Measurements from ENCODE around the gene TNFRSF21.

DNA sequence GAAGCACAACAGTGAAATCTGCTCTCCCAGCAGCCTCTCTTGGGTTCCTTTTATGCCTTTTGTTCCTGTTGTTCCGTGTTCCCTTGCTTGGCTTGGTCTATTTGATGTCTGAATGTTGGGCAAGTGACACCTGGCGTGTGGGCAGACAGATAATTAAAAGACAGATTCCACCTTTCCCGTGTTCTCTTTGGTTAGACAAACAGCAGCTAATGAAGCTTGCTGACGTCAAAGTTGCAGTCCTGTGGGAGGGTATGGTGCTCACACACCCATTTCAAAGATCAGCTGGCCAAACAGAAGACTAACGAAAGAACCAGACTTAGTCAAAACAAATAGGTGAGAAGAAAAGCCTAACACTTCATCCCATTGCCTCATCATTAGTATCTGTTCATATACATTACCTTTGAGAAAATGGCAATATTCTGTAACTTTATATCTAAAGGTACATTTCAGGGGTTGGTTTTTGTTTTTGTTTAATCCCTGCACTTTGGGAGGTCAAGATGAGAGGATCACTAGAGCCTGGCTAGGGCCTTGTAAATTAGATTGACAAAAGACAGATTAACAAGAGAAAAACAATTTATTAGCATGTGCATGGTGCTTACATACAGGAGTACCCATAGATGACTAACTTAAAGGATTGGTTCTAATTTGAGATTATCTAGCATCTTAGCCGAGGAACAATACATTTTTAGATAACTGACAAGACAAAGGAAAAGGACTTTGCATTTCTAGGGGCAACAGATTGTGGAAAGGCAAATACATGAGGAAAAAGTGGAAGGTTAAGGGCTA lies 48.9 kb upstream of the TNFRSF21 start:
- TF ChIP-seq, protein P1, sequence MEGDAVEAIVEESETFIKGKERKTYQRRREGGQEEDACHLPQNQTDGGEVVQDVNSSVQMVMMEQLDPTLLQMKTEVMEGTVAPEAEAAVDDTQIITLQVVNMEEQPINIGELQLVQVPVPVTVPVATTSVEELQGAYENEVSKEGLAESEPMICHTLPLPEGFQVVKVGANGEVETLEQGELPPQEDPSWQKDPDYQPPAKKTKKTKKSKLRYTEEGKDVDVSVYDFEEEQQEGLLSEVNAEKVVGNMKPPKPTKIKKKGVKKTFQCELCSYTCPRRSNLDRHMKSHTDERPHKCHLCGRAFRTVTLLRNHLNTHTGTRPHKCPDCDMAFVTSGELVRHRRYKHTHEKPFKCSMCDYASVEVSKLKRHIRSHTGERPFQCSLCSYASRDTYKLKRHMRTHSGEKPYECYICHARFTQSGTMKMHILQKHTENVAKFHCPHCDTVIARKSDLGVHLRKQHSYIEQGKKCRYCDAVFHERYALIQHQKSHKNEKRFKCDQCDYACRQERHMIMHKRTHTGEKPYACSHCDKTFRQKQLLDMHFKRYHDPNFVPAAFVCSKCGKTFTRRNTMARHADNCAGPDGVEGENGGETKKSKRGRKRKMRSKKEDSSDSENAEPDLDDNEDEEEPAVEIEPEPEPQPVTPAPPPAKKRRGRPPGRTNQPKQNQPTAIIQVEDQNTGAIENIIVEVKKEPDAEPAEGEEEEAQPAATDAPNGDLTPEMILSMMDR (conservative IDR thresholded peaks at IDR 0.05; ENCODE audit: low read depth, low read length): no peak
- TF ChIP-seq EZH2 (IDR thresholded peaks at IDR 0.05; ENCODE audit: low read length, unreplicated experiment): no peak
- no peak for TF ChIP-seq EZH2phosphoT487 (IDR thresholded peaks at IDR 0.05; ENCODE audit: borderline replicate concordance, low read length)
